ENCODE results near the gene OR51B4.
"Not testable (repeated sequence)": the region's sequence is repeated elsewhere in the genome, so short reads cannot be mapped to it uniquely, and the experiment has no call there.

Gene OR51B4, protein sequence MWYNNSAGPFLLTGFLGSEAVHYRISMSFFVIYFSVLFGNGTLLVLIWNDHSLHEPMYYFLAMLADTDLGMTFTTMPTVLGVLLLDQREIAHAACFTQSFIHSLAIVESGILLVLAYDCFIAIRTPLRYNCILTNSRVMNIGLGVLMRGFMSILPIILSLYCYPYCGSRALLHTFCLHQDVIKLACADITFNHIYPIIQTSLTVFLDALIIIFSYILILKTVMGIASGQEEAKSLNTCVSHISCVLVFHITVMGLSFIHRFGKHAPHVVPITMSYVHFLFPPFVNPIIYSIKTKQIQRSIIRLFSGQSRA
- 0 to 0.04 reads per million in 2 donors for total RNA-seq

DNA sequence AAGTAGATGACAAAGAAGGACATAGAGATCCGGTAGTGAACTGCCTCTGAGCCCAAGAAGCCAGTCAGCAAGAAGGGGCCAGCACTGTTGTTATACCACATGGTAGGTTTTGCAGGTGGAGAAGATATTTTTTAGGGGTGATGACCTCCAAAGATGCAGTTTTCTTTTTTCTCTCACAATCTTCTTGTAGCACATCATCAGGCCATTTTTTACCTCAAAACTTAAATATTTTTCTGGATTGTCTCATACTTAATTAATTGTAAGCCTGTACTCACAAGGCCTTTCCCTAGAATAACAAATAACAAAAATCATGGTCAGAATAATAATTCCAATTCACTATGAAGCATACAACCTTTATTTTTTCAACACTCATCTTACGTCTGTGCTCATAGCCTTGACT lies at the start of gene OR51B4:
TSS of gene OR51B4 (minus strand) at position 101 of the 400 bp plus-strand sequence. CDS start at position 101, 0 bp downstream.
- DNase-seq = no peak

DNA sequence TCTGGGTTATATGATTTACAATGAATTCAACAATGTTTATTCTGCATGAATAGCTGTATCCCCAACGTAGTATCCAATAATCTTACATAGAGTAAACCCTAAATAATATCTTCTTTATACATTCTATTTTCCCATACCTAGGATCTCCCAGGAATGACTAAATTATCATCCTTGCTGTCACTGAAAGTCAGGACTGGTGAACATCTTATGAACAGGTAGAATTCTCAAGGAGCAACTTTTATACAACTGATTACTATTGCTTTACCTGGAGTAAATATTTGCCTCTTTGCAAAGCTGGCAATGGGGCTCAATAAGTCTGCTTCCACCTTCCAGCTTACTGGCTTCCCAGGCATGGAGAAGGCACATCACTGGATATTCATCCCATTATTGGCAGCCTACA lies 49.5 kb upstream of the OR51B4 start, which contains the start of gene OR51B6:
TSS of gene OR51B6 (plus strand) at position 301 of the 400 bp plus-strand sequence. CDS start at position 301, 0 bp downstream.
- no peak for DNase-seq

DNA sequence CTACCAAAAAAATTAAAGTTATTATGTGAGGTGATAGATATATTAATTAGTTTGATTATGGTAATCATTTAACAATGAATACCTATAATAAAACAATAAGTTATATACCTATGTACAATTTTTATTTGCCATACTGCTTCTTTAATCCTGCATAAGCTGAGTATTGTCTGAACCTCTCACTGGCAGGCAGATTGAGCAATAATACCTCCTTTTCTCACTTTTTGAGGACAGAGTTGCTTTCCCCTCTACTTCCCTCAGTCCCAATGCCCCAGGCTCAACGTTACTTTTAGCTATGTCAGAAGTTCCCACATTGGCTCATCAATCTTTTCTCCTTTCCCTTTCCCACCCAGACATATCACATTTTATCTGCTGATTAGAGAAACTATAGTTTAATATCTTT lies 47.8 kb upstream of the OR51B4 start:
- no peak for DNase-seq

DNA sequence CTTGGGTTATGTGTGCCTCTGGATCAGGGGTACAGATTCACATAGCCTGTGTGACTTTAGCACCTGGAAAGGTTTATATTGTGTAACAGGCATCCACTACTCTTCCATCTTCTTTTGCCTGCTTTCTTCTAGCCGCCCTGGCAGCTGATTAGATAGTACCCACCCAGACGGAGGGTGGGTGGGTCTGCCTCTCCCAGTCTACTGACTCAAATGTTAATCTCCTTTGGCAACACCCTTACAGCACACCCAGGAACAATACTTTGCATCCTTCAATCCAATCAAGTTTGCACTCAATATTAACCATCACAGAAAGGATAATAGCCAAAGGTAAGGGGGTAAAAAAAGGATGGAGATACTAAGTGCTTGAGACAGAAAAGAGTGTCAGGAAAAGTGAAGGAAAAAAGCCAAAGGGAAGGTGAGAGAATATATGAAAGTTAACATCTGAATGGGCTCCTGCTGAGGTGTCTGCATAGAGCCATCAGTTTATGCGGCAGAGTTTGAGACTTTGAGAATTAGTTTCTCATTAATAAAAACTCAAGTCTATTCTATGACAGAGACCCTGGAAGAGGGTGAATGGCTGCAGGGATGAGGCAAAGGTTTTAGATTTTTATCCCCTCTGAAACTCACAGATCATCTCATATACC lies 46.9 kb upstream of the OR51B4 start:
- DNase-seq = no peak

DNA sequence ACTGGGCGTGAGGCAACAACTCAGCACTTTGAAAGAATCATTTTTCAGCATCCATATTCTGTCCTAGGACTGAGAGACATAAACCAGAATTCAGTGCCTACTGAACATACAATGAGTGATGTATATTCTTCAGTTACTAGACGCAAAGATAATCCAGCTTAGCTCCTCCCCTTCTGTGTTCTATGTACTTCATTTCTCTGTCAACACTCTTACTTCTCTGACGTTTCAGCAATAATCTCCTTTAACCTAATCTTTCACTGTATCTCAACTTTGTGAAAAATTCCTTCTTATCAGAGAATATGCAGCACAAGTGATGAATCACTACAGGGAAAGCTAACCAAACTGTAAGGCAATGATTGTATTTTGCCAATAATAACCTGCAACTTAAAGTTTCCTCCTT lies 44.1 kb upstream of the OR51B4 start:
- no peak for DNase-seq

DNA sequence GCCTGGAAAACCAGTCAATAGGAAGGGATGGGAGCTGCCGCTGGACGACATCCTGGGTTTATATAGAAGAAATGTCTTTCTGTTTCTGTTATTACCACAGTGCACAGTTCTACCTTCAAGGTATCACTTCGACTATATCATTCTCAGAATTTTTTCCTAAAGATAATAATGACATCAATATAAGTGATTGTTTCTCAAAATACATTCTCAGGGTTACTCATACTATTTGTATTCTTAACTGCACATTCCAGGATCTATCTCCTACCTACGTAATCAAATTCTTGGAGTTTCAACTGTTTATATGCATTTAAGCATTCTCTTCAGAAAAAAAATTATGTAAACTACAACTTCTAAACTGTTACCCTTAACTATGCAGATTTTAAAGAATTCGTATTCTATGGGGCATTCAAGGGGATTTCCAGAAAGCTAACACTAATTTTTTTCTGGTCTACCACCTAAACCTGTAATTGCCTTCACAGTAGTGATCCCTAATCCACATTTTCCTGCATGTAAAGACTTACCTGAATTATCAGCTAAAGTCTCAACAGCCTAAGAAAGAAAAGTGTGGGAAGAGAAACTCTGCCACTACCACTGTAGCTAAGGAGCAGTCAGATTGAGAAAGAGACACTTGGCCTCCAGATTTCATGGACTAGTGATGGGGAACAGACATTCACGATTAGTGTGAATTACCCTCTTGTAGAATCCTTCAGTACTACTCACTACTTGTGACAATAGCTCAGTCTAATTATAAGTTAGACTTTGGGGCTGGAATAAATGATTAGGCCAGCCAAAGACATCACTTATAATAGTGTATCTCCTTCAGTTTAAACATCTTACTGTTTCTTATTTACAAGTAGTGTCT lies 42.0 kb upstream of the OR51B4 start, which contains the start of gene OR51B5:
TSS of gene OR51B5 (minus strand) at position 51 of the 862 bp plus-strand sequence. CDS start at position 51, 0 bp downstream.
- no peak for DNase-seq

DNA sequence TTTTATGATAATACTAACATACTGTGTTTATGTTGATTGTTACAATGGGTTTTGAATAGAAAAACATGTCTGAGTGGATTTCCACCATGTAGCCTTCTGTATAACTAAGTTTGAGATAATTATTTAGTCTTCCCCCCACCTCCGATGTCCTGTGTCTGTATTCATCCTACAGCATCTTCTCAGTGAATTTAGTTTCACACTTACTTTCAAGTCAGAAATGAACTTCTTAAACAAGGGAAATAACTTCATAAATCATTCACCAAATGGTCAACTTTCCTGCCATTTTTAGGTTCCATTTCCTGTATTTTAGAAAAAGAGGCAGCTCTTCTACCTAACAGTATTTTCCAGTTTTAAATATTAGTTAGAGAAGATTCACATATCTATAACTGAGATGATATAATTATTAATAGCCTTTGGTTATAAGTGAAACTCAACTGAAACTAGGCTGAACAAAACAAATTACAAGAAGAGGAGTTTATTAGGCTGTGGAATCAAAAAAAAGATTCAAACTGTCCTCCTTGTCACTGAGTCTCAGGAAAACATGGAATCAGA lies 38.1 kb upstream of the OR51B4 start:
- DNase-seq = no peak

DNA sequence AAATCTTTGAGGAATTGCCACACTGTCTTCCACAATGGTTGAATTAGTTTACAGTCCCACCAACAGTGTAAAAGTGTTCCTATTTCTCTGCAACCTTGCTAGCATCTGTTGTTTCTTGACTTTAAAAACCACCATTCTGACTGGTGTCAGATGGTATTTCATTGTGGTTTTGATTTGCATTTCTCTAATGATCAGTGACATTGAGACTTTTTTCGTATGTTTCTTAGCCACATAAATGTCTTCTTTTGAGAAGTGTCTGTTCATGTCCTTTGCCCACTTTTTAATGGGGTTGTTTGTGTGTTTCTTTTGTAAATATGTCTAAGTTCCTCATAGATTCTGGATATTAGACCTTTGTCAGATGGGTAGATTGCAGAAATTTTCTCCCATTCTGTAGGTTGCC lies 35.5 kb upstream of the OR51B4 start:
- not testable (repeated sequence) for DNase-seq

DNA sequence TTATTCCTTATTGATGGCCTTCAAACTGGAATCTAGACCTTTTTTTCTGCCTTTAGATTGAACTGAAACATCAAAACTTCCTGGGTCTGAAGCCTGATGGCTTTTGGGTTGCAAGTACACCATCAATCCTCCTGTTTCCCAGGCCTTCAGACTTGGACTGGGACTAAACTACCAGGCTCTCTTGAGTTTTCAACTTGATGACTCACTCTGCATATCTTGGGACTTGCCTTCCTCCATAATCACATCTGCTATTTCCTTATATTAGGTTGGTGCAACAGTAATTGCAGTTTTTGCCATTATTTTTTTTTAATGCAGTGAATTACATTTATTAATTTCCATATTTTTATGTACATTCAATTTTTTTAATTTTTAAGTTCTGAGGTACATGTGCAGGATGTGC lies 34.6 kb upstream of the OR51B4 start:
- DNase-seq = no peak

DNA sequence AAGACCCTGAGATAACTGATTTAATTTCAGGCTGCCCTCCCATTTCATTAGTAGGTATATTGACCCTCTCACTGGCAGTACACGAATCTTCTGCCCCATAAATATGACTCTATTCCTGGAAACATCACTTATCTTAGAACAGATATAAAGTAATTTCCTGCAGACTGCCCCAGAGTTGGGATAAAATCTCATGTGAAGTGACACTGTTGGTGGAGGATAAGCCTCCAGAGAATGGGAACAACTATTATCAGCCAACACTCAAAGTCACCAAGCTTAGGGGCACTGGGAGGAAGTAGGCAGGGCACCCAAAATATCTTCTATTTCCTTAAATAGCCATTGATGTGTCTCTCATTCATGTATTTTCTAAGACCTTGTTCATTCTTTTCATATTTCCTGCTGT lies 33.4 kb upstream of the OR51B4 start:
- no peak for DNase-seq

DNA sequence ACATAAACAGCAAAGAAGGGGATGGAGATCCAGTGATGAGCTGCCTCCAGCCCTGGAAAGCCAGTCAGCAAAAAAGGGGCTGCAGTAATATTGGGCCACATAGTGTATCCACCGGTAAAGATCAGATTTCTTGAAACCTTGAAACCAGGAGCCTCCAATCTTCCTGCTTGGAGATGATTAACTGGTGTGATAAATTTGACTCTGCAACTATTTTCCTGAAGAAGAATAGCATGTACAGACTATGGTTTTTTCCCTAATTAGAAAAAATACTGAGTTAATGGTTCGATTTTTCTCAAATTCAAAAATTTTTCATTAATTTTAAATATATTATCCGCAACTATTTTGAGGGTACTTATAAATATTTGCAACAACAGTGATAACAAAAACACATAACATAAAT lies 22.5 kb upstream of the OR51B4 start, which contains the start of gene OR51B2:
TSS of gene OR51B2 (minus strand) at position 101 of the 400 bp plus-strand sequence. CDS start at position 101, 0 bp downstream.
- no peak for DNase-seq

DNA sequence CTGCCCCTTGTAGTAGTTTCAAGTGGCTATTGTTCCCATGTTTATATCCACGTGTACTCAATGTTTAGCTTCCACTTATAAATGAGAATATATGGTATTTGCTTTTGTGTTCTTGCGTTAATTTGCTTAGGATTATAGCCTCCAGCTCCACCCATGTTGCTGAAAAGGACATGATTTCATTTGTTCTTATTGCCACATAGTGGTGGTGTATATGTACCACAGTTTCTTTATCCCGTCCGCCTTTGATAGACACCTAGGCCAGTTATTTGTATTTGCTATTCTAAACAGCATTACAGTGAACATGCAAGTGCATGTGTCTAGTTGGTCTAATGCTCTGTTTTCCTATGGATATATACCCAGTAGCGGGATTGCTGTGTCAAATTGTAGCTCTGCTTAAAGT lies 15.5 kb upstream of the OR51B4 start:
- DNase-seq = no peak

DNA sequence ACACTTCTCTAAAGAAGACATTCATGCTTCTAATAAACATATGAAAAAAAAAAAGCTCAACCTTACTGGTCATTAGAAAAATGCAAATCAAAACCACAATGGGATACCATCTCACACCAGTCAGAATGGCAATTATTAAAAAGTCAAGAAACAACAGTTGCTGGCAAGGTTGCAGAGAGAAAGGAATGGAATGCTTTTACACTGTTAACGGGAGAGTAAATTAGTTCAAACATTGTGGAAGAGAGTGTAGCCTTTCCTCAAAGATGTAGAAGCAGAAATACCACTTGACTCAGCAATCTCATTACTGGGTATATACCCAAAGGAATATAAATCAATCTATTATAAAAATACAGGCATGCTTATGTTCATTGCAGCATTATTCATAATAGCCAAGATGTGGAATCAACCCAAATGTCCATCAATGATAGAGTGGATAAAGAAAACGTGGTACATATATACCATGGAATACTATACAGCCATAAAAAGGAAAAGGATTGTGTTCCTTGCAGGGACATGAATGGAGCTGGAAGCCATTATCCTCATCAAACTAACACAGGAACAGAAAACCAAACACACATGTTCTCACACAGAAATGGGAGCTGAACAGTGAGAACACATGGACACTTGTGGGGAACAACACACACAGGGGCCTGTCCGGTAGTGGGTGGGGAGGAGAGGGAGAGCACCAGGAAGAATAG lies 11.7 kb upstream of the OR51B4 start:
- not testable (repeated sequence) for DNase-seq

DNA sequence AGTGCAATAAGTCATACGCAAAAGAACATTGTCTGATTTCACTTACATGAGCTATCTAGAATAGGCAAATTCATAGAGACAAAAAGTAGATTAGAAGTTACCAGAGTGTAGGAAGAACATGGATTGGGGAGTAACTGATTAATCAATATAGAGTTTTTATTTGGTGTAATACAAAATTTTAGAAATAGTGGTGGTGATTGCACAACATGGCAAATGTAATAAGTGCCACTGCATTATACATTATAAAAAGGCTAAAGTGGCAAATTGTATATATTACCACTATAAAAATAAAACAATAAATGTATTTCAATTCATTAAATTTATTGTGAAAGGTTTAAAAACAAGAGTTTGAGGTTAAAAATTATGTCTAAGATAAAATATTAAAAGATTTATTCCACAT lies 8.7 kb upstream of the OR51B4 start:
- no peak for DNase-seq

DNA sequence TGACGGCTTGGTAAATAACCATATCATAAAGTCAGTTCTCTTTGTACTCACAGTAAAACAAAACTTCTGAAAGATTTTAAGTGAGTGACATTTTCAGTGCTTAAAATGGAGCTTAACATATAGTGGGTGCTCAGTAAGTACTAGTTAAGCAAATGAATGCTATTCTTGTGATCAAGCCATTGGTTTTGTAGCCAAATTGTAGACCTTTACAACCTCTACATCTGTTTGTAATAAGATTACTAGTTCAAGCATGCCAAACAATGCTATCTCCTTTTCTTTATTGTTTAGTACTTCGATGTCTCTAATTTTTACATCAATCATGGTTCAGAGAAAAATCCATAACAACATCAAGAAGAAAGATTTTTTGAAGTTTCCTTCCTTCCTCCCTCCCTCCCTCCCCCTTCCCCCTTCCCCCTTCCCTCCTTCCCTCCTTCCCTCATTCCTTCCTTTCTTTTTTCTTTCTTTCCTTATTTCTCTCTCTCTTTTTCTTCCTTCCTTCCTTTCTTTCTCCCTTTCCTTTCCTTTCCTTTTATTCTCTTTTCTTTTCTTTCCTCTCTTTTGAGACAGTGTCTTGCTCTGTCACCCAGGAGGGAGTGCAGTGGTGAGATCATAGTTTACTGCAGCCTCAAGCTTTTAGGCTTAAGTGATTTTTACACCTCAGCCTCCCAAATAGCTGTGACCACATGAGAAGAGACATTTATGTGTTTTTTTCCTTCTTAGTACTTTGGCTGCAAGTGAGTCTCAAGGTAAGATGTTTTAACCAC lies 5.7 kb upstream of the OR51B4 start:
- no peak for DNase-seq

DNA sequence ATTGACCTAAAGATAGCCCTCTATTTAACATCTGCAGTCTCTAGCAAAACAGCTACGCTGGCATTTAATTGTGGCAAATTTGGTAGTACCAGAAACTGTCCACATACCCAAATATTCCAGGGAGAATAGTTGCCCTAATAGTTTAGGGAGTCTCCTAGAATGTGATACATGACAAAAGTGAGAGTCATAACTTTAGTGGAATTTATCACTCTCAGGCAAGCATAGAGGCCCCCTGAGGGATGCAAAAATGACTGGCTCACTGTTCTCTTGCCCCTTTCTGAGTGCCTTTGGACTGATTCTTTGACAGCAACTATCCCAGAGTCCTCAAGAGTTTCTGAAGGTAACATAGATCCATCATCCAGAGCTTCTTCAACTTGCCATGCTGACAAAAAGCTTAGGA lies 2.3 kb upstream of the OR51B4 start:
- no peak for DNase-seq

DNA sequence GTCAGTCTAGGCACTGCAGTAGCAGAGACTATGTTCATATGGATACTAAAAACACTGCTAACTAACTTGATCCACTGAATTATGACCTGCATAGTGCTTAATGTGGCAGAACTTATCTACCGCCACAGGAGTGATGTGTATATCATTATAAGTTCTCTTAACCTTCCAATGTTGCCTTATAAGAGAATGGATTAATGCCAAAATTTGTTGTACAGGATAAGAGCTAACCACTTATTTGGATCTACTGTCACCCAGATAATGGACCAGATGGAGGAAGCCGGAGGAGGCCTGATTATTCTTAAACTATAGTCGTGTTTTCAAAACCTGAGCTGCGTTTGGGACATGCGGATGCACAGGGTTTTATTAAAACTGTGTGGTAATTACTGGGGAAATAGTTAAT lies 1.9 kb upstream of the OR51B4 start:
- no peak for DNase-seq

DNA sequence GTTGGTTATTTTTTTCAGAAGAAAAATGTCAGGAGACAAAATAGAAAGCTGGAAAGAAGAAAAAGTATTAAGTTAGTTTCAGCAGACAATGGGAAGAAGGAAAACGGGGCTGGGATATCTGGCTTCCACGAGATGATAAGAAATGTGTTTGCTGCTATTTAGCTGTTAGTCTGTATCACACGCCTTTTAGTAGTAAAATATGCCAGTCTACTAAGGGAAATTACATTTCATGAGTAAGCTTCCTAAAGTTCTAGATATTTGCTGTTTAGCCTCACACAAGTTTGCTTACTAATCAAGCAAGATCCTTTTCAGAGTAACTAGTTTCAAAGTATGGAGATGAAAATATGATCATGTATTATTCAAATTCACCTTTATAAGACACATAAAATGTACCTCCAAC lies 1.5 kb downstream of the OR51B4 start:
- no peak for DNase-seq

DNA sequence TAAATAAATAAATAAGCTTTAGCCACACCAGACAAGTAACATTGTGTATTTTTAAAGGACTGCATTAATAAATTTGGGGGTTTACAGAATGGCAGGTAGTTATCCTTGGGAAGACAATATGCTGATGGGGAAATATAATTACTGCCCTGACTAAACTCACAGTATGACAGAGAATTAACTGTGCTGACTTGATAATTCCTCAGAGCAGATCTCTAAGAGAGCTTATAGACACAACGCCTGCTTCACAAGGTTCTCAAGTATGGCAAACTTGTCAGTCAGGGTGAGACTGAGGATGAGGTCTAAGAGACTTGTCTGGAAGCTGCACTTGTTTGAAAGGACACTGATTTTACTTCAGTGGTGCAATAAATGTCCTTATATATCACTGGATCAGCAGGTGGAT lies 3.3 kb downstream of the OR51B4 start:
- no peak for DNase-seq

DNA sequence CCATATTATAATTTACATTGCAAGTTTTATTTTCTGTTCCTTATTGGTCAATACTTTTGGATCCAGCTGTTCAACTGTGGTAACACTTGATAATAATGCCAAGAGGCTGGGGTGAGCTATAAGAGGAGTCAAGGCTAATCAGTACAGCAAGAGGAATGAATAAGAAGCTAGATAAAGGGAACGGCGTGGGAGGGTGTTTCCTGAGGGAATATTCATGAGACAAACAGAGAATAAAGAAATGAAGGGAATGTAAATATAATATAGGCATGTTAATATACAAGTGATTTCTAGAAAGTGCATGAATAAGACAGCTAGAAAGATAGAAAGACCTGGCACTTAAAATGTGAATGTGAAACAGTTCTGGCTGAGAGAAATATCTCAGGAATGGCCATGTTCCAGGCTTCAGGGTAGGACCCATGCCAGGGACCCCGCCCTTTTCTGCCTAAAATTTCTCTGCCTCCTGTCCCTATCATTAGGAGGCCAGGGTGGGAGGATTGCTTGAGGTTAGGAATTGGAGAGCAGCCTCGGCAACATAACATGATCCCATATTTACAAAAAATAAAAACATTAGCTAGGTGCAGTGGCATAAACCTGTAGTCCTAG lies 3.9 kb downstream of the OR51B4 start:
- no peak for DNase-seq
